ENCODE results near the gene CASP2. TPM values are rescaled to one million over a fixed set of nuclear protein-coding genes. Genes with fewer than 3 reads are reported as not detected.
A peak's percentile ranks its signal among the peaks of the same experiment; 100 is the strongest.
"Not testable (repeated sequence)": the region's sequence is repeated elsewhere in the genome, so short reads cannot be mapped to it uniquely, and the experiment has no call there.

CASP2 gene
- total RNA-seq, 2 donors from 2014 or later: 4.6 to 9.3 TPM

GRCh38 chr7:143287339-143287934 lies 714 bp upstream of the CASP2 start:
- Histone ChIP-seq H3K27me3 (no peaks in the 10 kb centered on the region), H3K4me3 (no peak overlapping the region), H3K27ac (peak overlapping the region; percentile 2 to 83 (median 72)), H3K36me3 (replicated peaks in 1 of 2; ENCODE audit: insufficient read depth in 1 of 2, low read depth in 2 of 2) (peaks cover 0 to 7% of the 10 kb centered on the region in 2 donors), H3K4me1 (peaks cover 46% of the 10 kb centered on the region), H3K9me3 (no peaks in the 10 kb centered on the region)
- WGBS, 2 donors: 66 to 77% methylated on average over 8 to 17 of the region's 17 CpGs
- no peak for TF ChIP-seq CTCF (IDR thresholded peaks at IDR 0.05)
- TF ChIP-seq POLR2A (IDR thresholded peaks at IDR 0.05): no peak
- DNase-seq (no peak), ATAC-seq (no peak)
- intact Hi-C loops (cut with DNase I): no loop called here

DNA sequence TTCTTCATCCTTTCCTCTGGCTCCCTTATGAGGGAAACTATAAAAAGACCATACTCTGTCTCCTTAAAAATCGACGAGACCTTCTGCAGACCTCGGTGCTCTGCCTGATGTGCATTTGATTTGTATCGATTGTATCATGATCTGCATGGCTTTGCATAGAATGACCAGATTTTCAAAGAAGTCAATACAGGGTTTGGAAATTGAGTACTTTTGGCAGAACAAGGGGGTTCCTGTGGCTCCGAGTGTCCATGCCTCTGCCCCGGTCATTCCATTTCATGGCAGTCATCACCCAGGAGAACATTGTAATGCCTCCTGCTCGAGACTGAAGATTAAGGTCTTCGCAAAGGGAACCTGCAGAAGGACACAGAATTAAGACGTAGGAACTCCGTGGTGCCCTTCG lies 685 bp downstream of the CASP2 start:
- Histone ChIP-seq H3K4me1 (peaks cover 39% of the 10 kb centered on the region), H3K27me3 (no peaks in the 10 kb centered on the region), H3K4me3 (peak overlapping the region; percentile 36 to 66), H3K27ac (peak overlapping the region; percentile 55 to 83 (median 73)), H3K9me3 (no peaks in the 10 kb centered on the region), H3K36me3 (replicated peaks in 1 of 2; ENCODE audit: insufficient read depth in 1 of 2, low read depth in 2 of 2) (peaks cover 0 to 20% of the 10 kb centered on the region in 2 donors)
- DNase-seq (no peak), ATAC-seq (no peak)
- intact Hi-C loops (cut with DNase I): no loop called here
- TF ChIP-seq POLR2A (IDR thresholded peaks at IDR 0.05): no peak
- no peak for TF ChIP-seq CTCF (IDR thresholded peaks at IDR 0.05)
- WGBS, 2 donors: 3% methylated on average over 11 of the region's 11 CpGs

GRCh38 chr7:143289421-143289820 lies 1.3 kb downstream of the CASP2 start:
- 34 to 39% methylated on average over 6 of the region's 6 CpGs for WGBS, 2 donors
- peaks cover 33% of the 10 kb centered on the region for H3K4me1 ChIP-seq
- DNase-seq: no peak
- peak overlapping the region in 1 of 4 donors; percentile 83 for H3K27ac ChIP-seq
- H3K27me3 ChIP-seq: no peaks in the 10 kb centered on the region
- peak overlapping the region in 1 of 2 donors; percentile 66 for H3K4me3 ChIP-seq
- ATAC-seq: no peak
- intact Hi-C loops (cut with DNase I): no loop called here
- peaks cover 0 to 25% of the 10 kb centered on the region in 2 donors for H3K36me3 ChIP-seq (replicated peaks in 1 of 2; ENCODE audit: insufficient read depth in 1 of 2, low read depth in 2 of 2)
- TF ChIP-seq POLR2A (IDR thresholded peaks at IDR 0.05) (no peak), CTCF (IDR thresholded peaks at IDR 0.05) (no peak)
- no peaks in the 10 kb centered on the region for H3K9me3 ChIP-seq

GRCh38 chr7:143289888-143290287 lies 1.7 kb downstream of the CASP2 start:
- intact Hi-C loops (cut with DNase I); H3K9me3 ChIP-seq; H3K27ac ChIP-seq; H3K27me3 ChIP-seq; DNase-seq; ATAC-seq; H3K4me3 ChIP-seq: not testable (repeated sequence)
- 63 to 76% methylated on average over 3 to 4 of the region's 4 CpGs for WGBS, 2 donors
- peaks cover 0 to 27% of the 10 kb centered on the region in 2 donors for H3K36me3 ChIP-seq (replicated peaks in 1 of 2; ENCODE audit: insufficient read depth in 1 of 2, low read depth in 2 of 2)
- H3K4me1 ChIP-seq: peaks cover 33% of the 10 kb centered on the region

- H3K4me1 ChIP-seq: peaks cover 29% of the 10 kb centered on the region
- intact Hi-C loops (cut with DNase I): no loop called here
- peaks cover 0 to 29% of the 10 kb centered on the region in 2 donors for H3K36me3 ChIP-seq (replicated peaks in 1 of 2; ENCODE audit: insufficient read depth in 1 of 2, low read depth in 2 of 2)
- DNase-seq (no peak), ATAC-seq (no peak)
- H3K9me3 ChIP-seq: no peaks in the 10 kb centered on the region
- 73 to 85% methylated on average over 4 of the region's 4 CpGs for WGBS, 2 donors
- H3K4me3 ChIP-seq: no peak overlapping the region
- no peak for TF ChIP-seq POLR2A (IDR thresholded peaks at IDR 0.05)
- no peak for TF ChIP-seq CTCF (IDR thresholded peaks at IDR 0.05)
- no peaks in the 10 kb centered on the region for H3K27me3 ChIP-seq
- H3K27ac ChIP-seq: no peak overlapping the region
Observed at GRCh38 chr7:143290293-143290692, 2.1 kb downstream of the CASP2 start.
